Measurements from ENCODE around the gene USB1. TPM values are rescaled to one million over a fixed set of nuclear protein-coding genes. Genes with fewer than 3 reads are reported as not detected.

The USB1 gene
- total RNA-seq, 1 donor from 2014 or later, result 35.2 TPM

DNA sequence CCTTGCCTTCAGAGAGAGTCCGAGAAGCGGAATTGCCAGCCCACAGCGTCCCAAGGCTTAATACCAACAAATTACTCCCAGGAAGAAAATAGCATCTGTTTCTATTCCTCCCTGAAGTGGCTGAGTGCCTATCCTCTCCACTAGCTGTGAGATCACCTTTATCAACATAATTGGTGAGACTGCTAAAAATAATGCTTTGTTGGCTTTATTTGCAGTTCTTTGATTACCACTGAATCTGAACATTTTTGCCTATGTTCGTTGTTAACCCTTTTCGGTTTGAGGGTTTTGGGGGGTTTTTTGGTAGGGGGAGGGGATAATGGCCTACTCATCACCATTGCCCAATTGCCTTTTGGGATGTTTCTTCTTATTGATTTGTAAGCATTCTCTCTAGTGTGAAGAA, 55.4 kb downstream of the USB1 start:
- Histone ChIP-seq H3K9me3 (replicated peaks) (no peaks in the 10 kb centered on the region), H3K27me3 (ENCODE audit: low read depth) (no peaks in the 10 kb centered on the region), H3K27ac (replicated peaks) (no peak overlapping the region), H3K4me3 (no peak overlapping the region), H3K36me3 (no peaks in the 10 kb centered on the region), H3K4me1 (no peaks in the 10 kb centered on the region)
- DNase-seq, result no peak
- intact Hi-C loops (cut with micrococcal nuclease), result no loop called here
- no peak for TF ChIP-seq CTCF (IDR thresholded peaks at IDR 0.05; ENCODE audit: borderline replicate concordance)

GRCh38 chr16:58057121-58057520, 55.9 kb downstream of the USB1 start:
- Histone ChIP-seq H3K4me1 (no peaks in the 10 kb centered on the region), H3K27me3 (ENCODE audit: low read depth) (no peaks in the 10 kb centered on the region), H3K9me3 (replicated peaks) (no peaks in the 10 kb centered on the region), H3K27ac (replicated peaks) (no peak overlapping the region), H3K4me3 (no peak overlapping the region), H3K36me3 (no peaks in the 10 kb centered on the region)
- intact Hi-C loops (cut with micrococcal nuclease), result no loop called here
- no peak for DNase-seq
- no peak for TF ChIP-seq CTCF (IDR thresholded peaks at IDR 0.05; ENCODE audit: borderline replicate concordance)

- no peak for TF ChIP-seq CTCF (IDR thresholded peaks at IDR 0.05; ENCODE audit: borderline replicate concordance)
- H3K27me3 ChIP-seq (ENCODE audit: low read depth), result no peaks in the 10 kb centered on the region
- H3K9me3 ChIP-seq (replicated peaks), result no peaks in the 10 kb centered on the region
- no peaks in the 10 kb centered on the region for H3K36me3 ChIP-seq
- peaks cover 1% of the 10 kb centered on the region for H3K4me1 ChIP-seq
- intact Hi-C loops (cut with micrococcal nuclease), result no loop called here
- no peak for DNase-seq
- no peak overlapping the region for H3K4me3 ChIP-seq
- H3K27ac ChIP-seq (replicated peaks), result no peak overlapping the region
These were observed 56.6 kb downstream of the USB1 start for GRCh38 chr16:58057784-58058183.

DNA sequence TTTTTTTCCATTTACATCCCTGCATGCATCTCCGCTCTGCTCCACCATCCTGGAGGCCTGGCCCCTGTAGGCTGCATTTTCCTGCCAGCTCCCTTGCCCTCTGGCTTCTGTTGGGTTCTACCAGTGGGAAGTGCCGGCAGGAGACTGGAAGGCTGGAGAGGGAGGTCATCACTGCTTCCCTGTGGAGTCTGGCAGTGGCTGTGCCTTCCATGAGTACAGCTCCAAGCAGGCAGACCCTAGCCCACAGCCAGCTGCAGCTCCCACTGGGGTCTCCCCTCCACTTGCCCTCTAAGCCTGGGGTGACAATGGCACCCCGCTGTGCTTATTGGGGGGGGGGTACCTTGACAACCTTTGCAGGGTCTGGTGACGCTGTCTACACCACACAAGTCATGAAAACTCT, 61.6 kb downstream of the USB1 start:
- intact Hi-C loops (cut with micrococcal nuclease), result no loop called here
- Histone ChIP-seq H3K27me3 (ENCODE audit: low read depth) (no peaks in the 10 kb centered on the region), H3K36me3 (no peaks in the 10 kb centered on the region), H3K27ac (replicated peaks) (no peak overlapping the region), H3K4me3 (no peak overlapping the region), H3K4me1 (peaks cover 27% of the 10 kb centered on the region), H3K9me3 (replicated peaks) (no peaks in the 10 kb centered on the region)
- no peak for DNase-seq
- TF ChIP-seq CTCF (IDR thresholded peaks at IDR 0.05; ENCODE audit: borderline replicate concordance), result no peak

DNA sequence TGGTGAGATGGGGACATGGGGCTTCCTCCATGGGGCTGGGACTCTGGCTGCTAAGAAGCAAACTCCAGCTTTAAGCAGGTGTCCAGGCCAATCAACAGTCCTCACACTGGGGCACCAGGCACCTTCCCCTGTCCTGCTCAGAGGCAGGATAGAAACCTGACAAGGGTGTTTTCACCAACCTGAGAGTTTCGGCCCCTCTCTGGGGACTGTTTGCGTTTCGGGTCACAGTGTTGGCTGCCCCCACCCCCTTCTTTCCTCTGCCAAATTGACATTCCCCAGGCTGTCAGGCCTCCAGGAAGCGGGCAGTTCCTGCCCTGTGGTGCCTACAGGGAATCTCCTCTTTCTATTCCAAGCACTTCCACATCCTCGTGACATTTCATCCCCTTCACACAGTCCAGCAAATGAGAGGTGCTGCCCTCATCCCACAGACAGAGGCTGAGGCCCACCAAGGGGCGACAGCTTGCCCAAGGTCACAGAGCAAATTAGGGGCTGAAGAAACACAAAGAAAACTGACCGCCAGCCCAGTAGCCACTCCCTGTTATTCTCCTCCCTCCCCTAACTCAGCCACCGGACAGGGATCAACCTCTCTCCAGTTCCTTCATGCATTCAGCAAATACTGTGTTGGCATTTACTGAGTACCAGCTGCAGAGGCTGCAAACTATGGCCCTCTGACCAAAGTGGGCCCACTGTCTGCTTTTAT, 62.3 kb downstream of the USB1 start:
- Histone ChIP-seq H3K36me3 (no peaks in the 10 kb centered on the region), H3K27me3 (ENCODE audit: low read depth) (no peaks in the 10 kb centered on the region), H3K4me3 (peak overlapping the region; percentile 6), H3K9me3 (replicated peaks) (no peaks in the 10 kb centered on the region), H3K4me1 (peaks cover 27% of the 10 kb centered on the region), H3K27ac (replicated peaks) (peak overlapping the region; percentile 44)
- intact Hi-C loops (cut with micrococcal nuclease), result no loop called here
- no peak for DNase-seq
- no peak for TF ChIP-seq CTCF (IDR thresholded peaks at IDR 0.05; ENCODE audit: borderline replicate concordance)

Measured in left ventricle myocardium inferior (tissue), 1 donor.